CD4-positive, alpha-beta T cell (primary cell): ENCODE data around the gene THADA. TPM values are rescaled to one million over a fixed set of nuclear protein-coding genes. Genes with fewer than 3 reads are reported as not detected.

Experiments
- ATAC-seq: fragments of 200-7000 bp; cut with Tn5 transposase; one replicate; pipeline ENCODE4 v1.10.0; 2022; ENCODE audit warnings: mild to moderate bottlenecking; ENCODE audit not compliant: poor library complexity
- CTCF ChIA-PET: fragments of 350-600 bp; sonication (Branson Sonifier 250); formaldehyde crosslinking; loops from one replicate; lab custom pipeline; 2021; ENCODE audit warnings: antibody characterized with exemption, inconsistent platforms; lab: Charles Lee
- POLR2A ChIA-PET: fragments of 350-600 bp; sonication (Branson Sonifier 250); formaldehyde crosslinking; loops from one replicate; lab custom pipeline; 2021; ENCODE audit warnings: antibody characterized with exemption, inconsistent platforms; lab: Charles Lee
- DNase-seq, 14 experiments: peaks; one replicate each; pipeline ENCODE4 v3.0.0-alpha.2; 2013 to 2020; ENCODE audit warnings: mixed read lengths in 2 of 14
- H3K27ac ChIP-seq, 2 donors: one replicate each; pipeline versions ENCODE4 v1.5.1 to v1.7.0; 2013; ENCODE audit warnings: low read length in 2 of 2, low read depth in 1 of 2, mild to moderate bottlenecking in 1 of 2
- H3K27me3 ChIP-seq, 2 experiments: 1 replicate in 1 of 2; 2 replicates in 1 of 2; pipeline versions ENCODE4 v1.6.1 to v1.7.0; 2013; ENCODE audit warnings: low read length in 2 of 2, control low read depth in 1 of 2, mild to moderate bottlenecking in 1 of 2, moderate library complexity in 1 of 2; ENCODE audit not compliant: insufficient read depth in 2 of 2, control insufficient read depth in 1 of 2
- H3K36me3 ChIP-seq: one replicate; pipeline ENCODE4 v1.6.1; 2013; ENCODE audit warnings: low read length, control low read depth; ENCODE audit not compliant: insufficient read depth
- H3K4me1 ChIP-seq: one replicate; pipeline ENCODE4 v1.6.1; 2013; ENCODE audit warnings: low read length, control low read depth; ENCODE audit not compliant: insufficient read depth
- H3K4me3 ChIP-seq: one replicate; pipeline ENCODE4 v1.5.1; 2013; ENCODE audit warnings: mild to moderate bottlenecking, low read length, moderate library complexity
- H3K9me3 ChIP-seq, 2 experiments: 1 replicate in 1 of 2; 2 replicates in 1 of 2; pipeline versions ENCODE4 v1.6.1 to v1.7.0; 2013; ENCODE audit warnings: low read length in 2 of 2, mild to moderate bottlenecking in 2 of 2, control low read depth in 1 of 2, moderate library complexity in 1 of 2; ENCODE audit not compliant: control insufficient read depth in 1 of 2, insufficient read depth in 1 of 2
- H3K27ac Mint-ChIP-seq: one replicate; pipeline ENCODE4 v1.8.0; 2020; ENCODE audit warnings: mixed read lengths
- H3K27me3 Mint-ChIP-seq: one replicate; pipeline ENCODE4 v1.8.0; 2021; ENCODE audit warnings: mixed read lengths
- H3K36me3 Mint-ChIP-seq: one replicate; pipeline ENCODE4 v1.8.0; 2021; ENCODE audit warnings: low read depth, mixed read lengths
- H3K4me1 Mint-ChIP-seq: one replicate; pipeline ENCODE4 v1.8.0; 2021; ENCODE audit warnings: low read depth, mixed read lengths
- H3K4me3 Mint-ChIP-seq: one replicate; pipeline ENCODE4 v1.8.0; 2020; ENCODE audit warnings: mild to moderate bottlenecking, mixed read lengths
- H3K9me3 Mint-ChIP-seq: one replicate; pipeline ENCODE4 v1.8.0; 2020; ENCODE audit warnings: mixed read lengths
- CTCF ChIP-seq: fragments of 200-600 bp; IDR thresholded peaks from one replicate; pipeline ENCODE4 v1.8.0; 2022; ENCODE audit warnings: antibody characterized with exemption, mild to moderate bottlenecking
- intact Hi-C, 2 experiments: fragments of 100-400 bp; cut with DNase I in 1 of 2; cut with micrococcal nuclease in 1 of 2; formaldehyde crosslinking; loops; one replicate each; pipeline versions ENCODE4 v1.15.1 to v1.9.0; 2023 to 2025; cut with DNase I, micrococcal nuclease
- total RNA-seq, 174 experiments: library from RNA in 2 of 174; stranded (reverse) in 2 of 174; gene quantifications; one replicate each; pipeline ENCODE4 v1.2.3 and lab custom pipeline; 2021 to 2026

The THADA gene
- total RNA-seq, 2 experiments from 2014 or later, result 29.3 to 32.9 TPM

- Histone ChIP-seq H3K4me3 (no peak overlapping the region), H3K4me1 (no peaks in the 10 kb centered on the region), H3K27me3 (no peaks in the 10 kb centered on the region), H3K27ac (no peak overlapping the region), H3K36me3 (peaks cover 12% of the 10 kb centered on the region), H3K9me3 (no peaks in the 10 kb centered on the region)
- Mint-ChIP-seq H3K36me3 (peaks cover 20% of the 10 kb centered on the region), H3K9me3 (no peaks in the 10 kb centered on the region), H3K4me3 (no peak overlapping the region), H3K4me1 (no peaks in the 10 kb centered on the region), H3K27me3 (no peaks in the 10 kb centered on the region), H3K27ac (no peak overlapping the region)
- ChIA-PET CTCF (no interaction called here), POLR2A (no interaction called here)
- no peak for ATAC-seq
- TF ChIP-seq CTCF, result no peak
- intact Hi-C loops, result no loop called here
- no peak for DNase-seq
Observed at GRCh38 chr2:43251171-43251731, 344.6 kb downstream of the THADA start.

- TF ChIP-seq CTCF, result no peak
- intact Hi-C loops, result no loop called here
- Histone ChIP-seq H3K4me1 (no peaks in the 10 kb centered on the region), H3K27me3 (no peaks in the 10 kb centered on the region), H3K36me3 (peaks cover 15% of the 10 kb centered on the region), H3K9me3 (no peaks in the 10 kb centered on the region), H3K4me3 (no peak overlapping the region), H3K27ac (no peak overlapping the region)
- Mint-ChIP-seq H3K9me3 (no peaks in the 10 kb centered on the region), H3K27ac (no peak overlapping the region), H3K4me1 (no peaks in the 10 kb centered on the region), H3K27me3 (no peaks in the 10 kb centered on the region), H3K4me3 (no peak overlapping the region), H3K36me3 (peaks cover 19% of the 10 kb centered on the region)
- POLR2A ChIA-PET, result interaction anchor here (0.7 kb wide), 1 partner anchor 227 kb away, joined by 3 read pairs; no protein-coding TSS in a partner anchor
- no peak for ATAC-seq
- CTCF ChIA-PET, result no interaction called here
- no peak for DNase-seq
Observed at GRCh38 chr2:43250015-43250414, 345.8 kb downstream of the THADA start.

- intact Hi-C loops, result no loop called here
- Mint-ChIP-seq H3K4me1 (no peaks in the 10 kb centered on the region), H3K4me3 (no peak overlapping the region), H3K27ac (no peak overlapping the region), H3K36me3 (peaks cover 23% of the 10 kb centered on the region), H3K9me3 (no peaks in the 10 kb centered on the region), H3K27me3 (no peaks in the 10 kb centered on the region)
- H3K9me3 ChIP-seq, result no peaks in the 10 kb centered on the region
- DNase-seq (no peak), ATAC-seq (no peak)
- ChIA-PET POLR2A (no interaction called here), CTCF (no interaction called here)
- no peak for TF ChIP-seq CTCF
- H3K27me3 ChIP-seq, result no peaks in the 10 kb centered on the region
- H3K27ac ChIP-seq, result no peak overlapping the region
- no peaks in the 10 kb centered on the region for H3K4me1 ChIP-seq
- H3K36me3 ChIP-seq, result peaks cover 15% of the 10 kb centered on the region
- no peak overlapping the region for H3K4me3 ChIP-seq
Observed at GRCh38 chr2:43248621-43249020, 347.2 kb downstream of the THADA start.
